Measurements from ENCODE around the gene ASPG. TPM values are rescaled to one million over a fixed set of nuclear protein-coding genes. Genes with fewer than 3 reads are reported as not detected.

The ASPG gene
- total RNA-seq, 1 experiment from 2014 or later, result not detected

- H3K4me3 ChIP-seq, result no peak overlapping the region
- no peaks in the 10 kb centered on the region for H3K4me1 ChIP-seq (replicated peaks)
- no peak for DNase-seq (ENCODE audit: low read depth in 1 of 2, low spot score in 2 of 2)
- no peaks in the 10 kb centered on the region for H3K27me3 ChIP-seq (replicated peaks)
- no peak overlapping the region for H3K27ac ChIP-seq
- no peaks in the 10 kb centered on the region for H3K9me3 ChIP-seq (replicated peaks)
- H3K36me3 ChIP-seq, result no peaks in the 10 kb centered on the region
Measured at GRCh38 chr14:104054222-104054905, 31.1 kb upstream of the ASPG start.

GRCh38 chr14:104062281-104062680 is 23.2 kb upstream of the ASPG start:
- no peak overlapping the region for H3K27ac ChIP-seq

DNA sequence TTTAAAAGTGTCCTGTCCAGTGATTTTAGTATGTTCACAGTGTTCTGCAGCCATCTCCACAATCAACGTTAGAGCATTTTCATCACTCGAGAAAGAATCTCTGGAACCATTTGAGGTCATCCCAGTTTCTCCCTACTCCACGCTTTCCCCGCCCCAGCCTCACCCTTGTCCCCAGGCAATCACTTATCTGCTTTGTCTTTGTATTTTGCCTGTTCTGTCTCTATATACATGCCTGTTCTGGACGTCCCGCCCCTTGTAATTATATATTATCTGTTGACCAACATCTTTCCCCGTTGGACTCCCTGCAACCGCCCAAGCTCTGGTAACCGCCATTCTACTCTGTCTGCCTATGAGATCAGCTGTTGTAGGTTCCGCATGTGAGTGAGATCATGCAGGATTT is 21.5 kb upstream of the ASPG start:
- no peaks in the 10 kb centered on the region for H3K27me3 ChIP-seq (replicated peaks)
- no peak for DNase-seq (ENCODE audit: low read depth in 1 of 2, low spot score in 2 of 2)
- H3K36me3 ChIP-seq, result no peaks in the 10 kb centered on the region
- H3K4me1 ChIP-seq (replicated peaks), result no peaks in the 10 kb centered on the region
- no peaks in the 10 kb centered on the region; the same call in 1 of the 2 replicates for H3K9me3 ChIP-seq (replicated peaks)
- no peak overlapping the region for H3K27ac ChIP-seq
- H3K4me3 ChIP-seq, result no peak overlapping the region

More at GRCh38 chr14:104062281-104062680, 23.2 kb upstream of the ASPG start:
- Histone ChIP-seq H3K27me3 (replicated peaks) (no peaks in the 10 kb centered on the region), H3K9me3 (replicated peaks) (no peaks in the 10 kb centered on the region; the same call in 1 of the 2 replicates), H3K4me1 (replicated peaks) (no peaks in the 10 kb centered on the region), H3K4me3 (no peak overlapping the region), H3K36me3 (no peaks in the 10 kb centered on the region)
- no peak for DNase-seq (ENCODE audit: low read depth in 1 of 2, low spot score in 2 of 2)

- Histone ChIP-seq H3K4me1 (replicated peaks) (no peaks in the 10 kb centered on the region), H3K9me3 (replicated peaks) (no peaks in the 10 kb centered on the region; the same call in 1 of the 2 replicates), H3K36me3 (no peaks in the 10 kb centered on the region), H3K4me3 (no peak overlapping the region), H3K27ac (no peak overlapping the region), H3K27me3 (replicated peaks) (no peaks in the 10 kb centered on the region)
- DNase-seq (ENCODE audit: low read depth in 1 of 2, low spot score in 2 of 2), result no peak
Measured at GRCh38 chr14:104066279-104066678, 19.2 kb upstream of the ASPG start.

GRCh38 chr14:104066719-104067295 is 18.7 kb upstream of the ASPG start:
- Histone ChIP-seq H3K4me3 (no peak overlapping the region), H3K4me1 (replicated peaks) (no peaks in the 10 kb centered on the region), H3K9me3 (replicated peaks) (no peaks in the 10 kb centered on the region; the same call in 1 of the 2 replicates), H3K27ac (no peak overlapping the region), H3K36me3 (no peaks in the 10 kb centered on the region), H3K27me3 (replicated peaks) (no peaks in the 10 kb centered on the region)
- no peak for DNase-seq (ENCODE audit: low read depth in 1 of 2, low spot score in 2 of 2)

GRCh38 chr14:104069541-104069940 is 16.0 kb upstream of the ASPG start:
- Histone ChIP-seq H3K4me1 (replicated peaks) (no peaks in the 10 kb centered on the region), H3K36me3 (no peaks in the 10 kb centered on the region), H3K9me3 (replicated peaks) (no peaks in the 10 kb centered on the region; the same call in 1 of the 2 replicates), H3K27me3 (replicated peaks) (no peaks in the 10 kb centered on the region), H3K4me3 (no peak overlapping the region), H3K27ac (no peak overlapping the region)
- DNase-seq (ENCODE audit: low read depth in 1 of 2, low spot score in 2 of 2), result no peak

GRCh38 chr14:104072586-104072985 is 12.9 kb upstream of the ASPG start:
- Histone ChIP-seq H3K9me3 (replicated peaks) (no peaks in the 10 kb centered on the region; the same call in 1 of the 2 replicates), H3K27me3 (replicated peaks) (no peaks in the 10 kb centered on the region), H3K27ac (no peak overlapping the region), H3K4me1 (replicated peaks) (no peaks in the 10 kb centered on the region), H3K36me3 (no peaks in the 10 kb centered on the region), H3K4me3 (no peak overlapping the region)
- DNase-seq (ENCODE audit: low read depth in 1 of 2, low spot score in 2 of 2), result no peak

DNA sequence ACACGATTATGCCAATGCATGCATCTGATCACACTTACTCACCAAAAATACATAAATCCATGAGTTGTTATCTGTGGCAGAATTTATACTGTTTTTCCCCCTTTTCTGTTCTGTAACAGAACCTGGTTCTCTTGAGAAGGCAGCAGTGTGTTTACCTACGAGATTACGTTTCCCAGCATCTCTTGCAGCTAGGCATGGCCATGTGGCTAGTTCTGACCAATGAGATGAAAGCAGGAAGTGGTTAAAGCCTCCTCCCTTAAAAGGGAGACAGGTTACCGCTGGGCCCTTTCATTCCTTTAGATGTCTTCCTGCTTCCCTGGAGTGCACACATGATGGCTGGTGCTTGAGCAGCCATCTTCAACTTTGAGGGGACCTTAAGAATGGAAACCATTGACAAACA is 11.7 kb upstream of the ASPG start:
- Histone ChIP-seq H3K4me3 (no peak overlapping the region), H3K27ac (no peak overlapping the region), H3K4me1 (replicated peaks) (0 out of 2 replicates have a peak, but pooled peaks cover 3% of the 10 kb centered on the region), H3K36me3 (no peaks in the 10 kb centered on the region), H3K9me3 (replicated peaks) (no peaks in the 10 kb centered on the region; the same call in 1 of the 2 replicates), H3K27me3 (replicated peaks) (no peaks in the 10 kb centered on the region; the same call in 1 of the 2 replicates)
- no peak for DNase-seq (ENCODE audit: low read depth in 1 of 2, low spot score in 2 of 2)

DNA sequence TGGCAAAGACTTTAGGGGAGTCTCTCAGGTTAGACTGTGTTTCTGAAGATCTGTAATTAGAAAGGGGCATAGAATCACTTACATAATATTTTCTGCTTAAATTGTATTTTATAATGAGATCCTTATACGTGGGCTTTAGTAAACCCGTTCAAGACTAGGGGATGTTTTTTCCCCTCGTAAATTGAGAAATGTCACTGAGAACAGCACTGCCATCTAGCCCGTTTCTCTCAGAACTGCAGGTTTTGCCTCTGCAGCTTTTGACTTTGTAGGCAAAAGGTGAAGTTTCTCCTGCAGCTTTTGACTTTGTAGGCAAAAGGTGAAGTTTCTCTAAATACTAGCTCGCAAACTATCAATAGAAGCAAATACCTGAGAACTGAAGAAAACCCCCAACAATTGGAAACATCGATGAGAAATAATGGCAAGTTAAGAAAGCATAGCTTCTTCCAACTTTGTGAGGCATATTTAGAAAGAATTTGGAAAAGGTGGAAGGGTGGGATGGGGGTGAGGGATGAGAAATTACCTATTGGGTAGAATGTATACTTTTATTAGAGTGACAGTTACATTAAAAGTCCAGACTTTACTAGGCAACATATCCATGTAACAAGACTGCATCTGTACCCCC is 9.9 kb upstream of the ASPG start:
- Histone ChIP-seq H3K36me3 (no peaks in the 10 kb centered on the region), H3K27ac (no peak overlapping the region), H3K4me1 (replicated peaks) (0 out of 2 replicates have a peak, but pooled peaks cover 3% of the 10 kb centered on the region), H3K4me3 (no peak overlapping the region), H3K9me3 (replicated peaks) (no peaks in the 10 kb centered on the region; the same call in 1 of the 2 replicates), H3K27me3 (replicated peaks) (no peaks in the 10 kb centered on the region; the same call in 1 of the 2 replicates)
- DNase-seq (ENCODE audit: low read depth in 1 of 2, low spot score in 2 of 2), result no peak

DNA sequence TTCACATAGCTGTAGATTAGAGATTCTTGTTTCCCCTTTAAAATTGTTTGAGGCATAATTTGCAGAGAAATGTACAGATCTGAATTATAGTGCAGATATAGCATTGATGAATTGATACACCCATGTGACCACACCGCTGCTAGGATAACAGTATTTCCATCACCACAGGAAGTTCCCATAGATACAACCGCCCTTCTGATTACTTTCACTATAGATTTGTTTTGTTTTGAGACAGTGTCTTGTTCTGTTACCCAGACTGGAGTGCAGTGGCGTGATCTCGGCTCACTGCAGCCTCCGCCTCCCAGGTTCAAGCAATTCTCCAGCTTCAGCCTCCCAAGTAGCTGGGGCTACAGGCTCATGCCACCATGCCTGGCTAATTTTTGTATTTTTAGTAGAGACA is 8.8 kb upstream of the ASPG start:
- Histone ChIP-seq H3K4me3 (no peak overlapping the region), H3K4me1 (replicated peaks) (0 out of 2 replicates have a peak, but pooled peaks cover 3% of the 10 kb centered on the region), H3K36me3 (no peaks in the 10 kb centered on the region), H3K27ac (no peak overlapping the region), H3K9me3 (replicated peaks) (no peaks in the 10 kb centered on the region; the same call in 1 of the 2 replicates), H3K27me3 (replicated peaks) (no peaks in the 10 kb centered on the region; the same call in 1 of the 2 replicates)
- DNase-seq (ENCODE audit: low read depth in 1 of 2, low spot score in 2 of 2), result no peak

DNA sequence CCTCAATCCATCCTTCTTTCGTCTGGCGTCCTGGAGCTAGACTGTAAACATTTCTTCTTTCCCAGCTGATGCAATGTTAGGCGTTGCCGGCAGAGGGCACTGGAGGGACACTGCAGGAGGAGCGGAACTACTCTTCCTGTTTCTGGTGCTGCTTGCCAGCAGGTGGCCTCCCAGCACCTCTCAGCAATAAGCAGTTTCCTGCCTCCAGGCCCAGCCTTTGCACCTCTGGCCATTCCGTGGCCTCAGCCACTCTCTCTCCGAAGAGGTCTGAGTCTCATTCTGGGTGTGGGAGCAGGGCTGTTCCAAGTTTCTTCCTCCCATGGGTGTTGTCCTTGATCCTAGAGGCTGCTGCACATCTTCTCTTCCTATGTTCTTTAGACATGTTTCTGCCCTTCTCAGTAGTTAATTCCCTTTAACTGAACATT is 7.5 kb upstream of the ASPG start:
- peak; percentile 68 to 83 for DNase-seq (ENCODE audit: low read depth in 1 of 2, low spot score in 2 of 2)
- H3K36me3 ChIP-seq, result no peaks in the 10 kb centered on the region
- no peak overlapping the region for H3K4me3 ChIP-seq
- no peak overlapping the region for H3K27ac ChIP-seq
- 0 out of 2 replicates have a peak, but pooled peaks cover 3% of the 10 kb centered on the region for H3K4me1 ChIP-seq (replicated peaks)
- no peaks in the 10 kb centered on the region; the same call in 1 of the 2 replicates for H3K27me3 ChIP-seq (replicated peaks)
- H3K9me3 ChIP-seq (replicated peaks), result no peaks in the 10 kb centered on the region; the same call in 1 of the 2 replicates

- H3K27me3 ChIP-seq (replicated peaks), result peaks cover 9% of the 10 kb centered on the region
- no peak overlapping the region for H3K4me3 ChIP-seq
- H3K36me3 ChIP-seq, result no peaks in the 10 kb centered on the region
- DNase-seq (ENCODE audit: low read depth in 1 of 2, low spot score in 2 of 2), result no peak
- 0 out of 2 replicates have a peak, but pooled peaks cover 3% of the 10 kb centered on the region for H3K4me1 ChIP-seq (replicated peaks)
- H3K9me3 ChIP-seq (replicated peaks), result no peaks in the 10 kb centered on the region
- H3K27ac ChIP-seq, result no peak overlapping the region
Measured at GRCh38 chr14:104080376-104081260, 4.9 kb upstream of the ASPG start.

DNA sequence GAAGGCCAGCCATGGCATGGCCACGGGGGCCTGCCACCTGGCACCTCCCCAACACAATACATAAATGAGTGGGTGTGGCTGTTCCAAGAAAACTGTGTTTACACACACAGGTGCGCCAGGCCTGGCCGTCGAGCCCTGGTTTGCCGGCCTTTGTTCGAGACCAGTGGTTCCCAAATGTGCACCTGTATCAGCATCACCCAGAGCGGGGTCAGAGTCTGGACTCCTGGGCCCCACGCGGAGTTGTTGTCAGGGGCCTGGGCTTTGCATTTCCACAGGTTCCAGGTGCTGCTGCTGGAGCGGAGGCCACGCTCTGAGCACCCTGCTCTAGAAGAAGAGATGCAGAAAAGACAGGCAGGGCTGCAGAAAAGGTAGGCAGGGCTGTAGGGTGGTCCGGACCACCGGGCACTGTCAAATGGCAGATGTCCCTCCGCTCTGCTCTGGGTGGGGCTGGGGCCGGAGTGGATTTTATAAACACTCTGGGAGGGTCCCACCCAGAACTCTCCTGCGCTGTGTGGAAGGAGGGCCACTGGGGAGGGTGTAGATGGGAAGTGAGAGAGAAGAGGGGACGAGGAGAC is 4.2 kb upstream of the ASPG start:
- no peaks in the 10 kb centered on the region for H3K9me3 ChIP-seq (replicated peaks)
- no peaks in the 10 kb centered on the region for H3K36me3 ChIP-seq
- DNase-seq (ENCODE audit: low read depth in 1 of 2, low spot score in 2 of 2), result no peak
- H3K27ac ChIP-seq, result no peak overlapping the region
- H3K4me3 ChIP-seq, result no peak overlapping the region
- peaks cover 9% of the 10 kb centered on the region for H3K27me3 ChIP-seq (replicated peaks)
- H3K4me1 ChIP-seq (replicated peaks), result 0 out of 2 replicates have a peak, but pooled peaks cover 3% of the 10 kb centered on the region

All from SJSA1 (cell line).